Measurements from ENCODE around the gene ZNF571. TPM values are rescaled to one million over a fixed set of nuclear protein-coding genes. Genes with fewer than 3 reads are reported as not detected.
A peak's percentile ranks its signal among the peaks of the same experiment; 100 is the strongest.

ZNF571 gene
- total RNA-seq, result 5.6 and 6.2 TPM in 2 replicates

- H3K4me1 ChIP-seq (ENCODE audit: insufficient read depth, low read length), result peaks cover 10% of the 10 kb centered on the region
- no peak for TF ChIP-seq CTCF (IDR thresholded peaks at IDR 0.05; ENCODE audit: extremely low read depth, low read depth, low read length)
- no peaks in the 10 kb centered on the region for H3K36me3 ChIP-seq (ENCODE audit: insufficient read depth, low read length)
- H3K4me2 ChIP-seq (ENCODE audit: insufficient read depth, low read length), result peak within 1 kb of the TSS; percentile 88
- H3K9me3 ChIP-seq (ENCODE audit: low read depth, low read length), result no peaks in the 10 kb centered on the region
- peak; percentile 96 for DNase-seq (ENCODE audit: insufficient read length, low spot score, missing footprints)
- peaks cover 3% of the 10 kb centered on the region for H3K79me2 ChIP-seq (ENCODE audit: insufficient read depth, low read length)
- no peaks in the 10 kb centered on the region for H4K20me1 ChIP-seq (ENCODE audit: insufficient read depth, low read length)
- H3K27ac ChIP-seq (ENCODE audit: low read depth, low read length), result peak within 1 kb of the TSS; percentile 85
- H3K4me3 ChIP-seq (ENCODE audit: insufficient read depth, low read length), result peak within 1 kb of the TSS; percentile 99
- H3K27me3 ChIP-seq (ENCODE audit: insufficient read depth, low read length), result no peaks in the 10 kb centered on the region
- H2AFZ ChIP-seq (ENCODE audit: low read length), result peak within 1 kb of the TSS; percentile 99
Observed at GRCh38 chr19:37594304-37594981, at the start of gene ZNF571, which contains the start of gene ZNF540. ZNF571 (minus strand) TSS chr19:37594792; CDS start chr19:37586676, 8,116 bp downstream. ZNF540 (plus strand) TSS chr19:37594876; CDS start chr19:37598448, 3,572 bp downstream.

- Histone ChIP-seq H3K79me2 (ENCODE audit: insufficient read depth, low read length) (no peaks in the 10 kb centered on the region), H3K4me2 (ENCODE audit: insufficient read depth, low read length) (no peak overlapping the region), H3K4me3 (ENCODE audit: insufficient read depth, low read length) (no peak overlapping the region), H3K4me1 (ENCODE audit: insufficient read depth, low read length) (no peaks in the 10 kb centered on the region), H2AFZ (ENCODE audit: low read length) (no peak overlapping the region), H3K9me3 (ENCODE audit: low read depth, low read length) (peaks cover 32% of the 10 kb centered on the region), H4K20me1 (ENCODE audit: insufficient read depth, low read length) (no peaks in the 10 kb centered on the region), H3K27ac (ENCODE audit: low read depth, low read length) (no peak overlapping the region), H3K27me3 (ENCODE audit: insufficient read depth, low read length) (no peaks in the 10 kb centered on the region), H3K36me3 (ENCODE audit: insufficient read depth, low read length) (peaks cover 23% of the 10 kb centered on the region)
- DNase-seq (ENCODE audit: insufficient read length, low spot score, missing footprints), result no peak
- TF ChIP-seq CTCF (IDR thresholded peaks at IDR 0.05; ENCODE audit: extremely low read depth, low read depth, low read length), result no peak
Observed at GRCh38 chr19:37635076-37636056, 40.8 kb upstream of the ZNF571 start.

GRCh38 chr19:37594982-37595382 lies 390 bp upstream of the ZNF571 start:
- DNase-seq (ENCODE audit: insufficient read length, low spot score, missing footprints), result peak; percentile 27
- H3K4me3 ChIP-seq (ENCODE audit: insufficient read depth, low read length), result peak overlapping the region; percentile 99
- peaks cover 3% of the 10 kb centered on the region for H3K79me2 ChIP-seq (ENCODE audit: insufficient read depth, low read length)
- no peaks in the 10 kb centered on the region for H3K36me3 ChIP-seq (ENCODE audit: insufficient read depth, low read length)
- no peak for TF ChIP-seq CTCF (IDR thresholded peaks at IDR 0.05; ENCODE audit: extremely low read depth, low read depth, low read length)
- H3K27ac ChIP-seq (ENCODE audit: low read depth, low read length), result peak overlapping the region; percentile 85
- no peaks in the 10 kb centered on the region for H3K27me3 ChIP-seq (ENCODE audit: insufficient read depth, low read length)
- H3K9me3 ChIP-seq (ENCODE audit: low read depth, low read length), result no peaks in the 10 kb centered on the region
- no peaks in the 10 kb centered on the region for H4K20me1 ChIP-seq (ENCODE audit: insufficient read depth, low read length)
- H3K4me2 ChIP-seq (ENCODE audit: insufficient read depth, low read length), result peak overlapping the region; percentile 88
- H3K4me1 ChIP-seq (ENCODE audit: insufficient read depth, low read length), result peaks cover 10% of the 10 kb centered on the region
- H2AFZ ChIP-seq (ENCODE audit: low read length), result peak overlapping the region; percentile 99

- peak overlapping the region; percentile 85 for H3K27ac ChIP-seq (ENCODE audit: low read depth, low read length)
- peak overlapping the region; percentile 88 for H3K4me2 ChIP-seq (ENCODE audit: insufficient read depth, low read length)
- H3K36me3 ChIP-seq (ENCODE audit: insufficient read depth, low read length), result no peaks in the 10 kb centered on the region
- no peaks in the 10 kb centered on the region for H3K9me3 ChIP-seq (ENCODE audit: low read depth, low read length)
- H3K79me2 ChIP-seq (ENCODE audit: insufficient read depth, low read length), result peaks cover 3% of the 10 kb centered on the region
- no peaks in the 10 kb centered on the region for H3K27me3 ChIP-seq (ENCODE audit: insufficient read depth, low read length)
- peak overlapping the region; percentile 99 for H2AFZ ChIP-seq (ENCODE audit: low read length)
- peak; percentile 71 for DNase-seq (ENCODE audit: insufficient read length, low spot score, missing footprints)
- H3K4me1 ChIP-seq (ENCODE audit: insufficient read depth, low read length), result peaks cover 10% of the 10 kb centered on the region
- H3K4me3 ChIP-seq (ENCODE audit: insufficient read depth, low read length), result peak overlapping the region; percentile 99
- H4K20me1 ChIP-seq (ENCODE audit: insufficient read depth, low read length), result no peaks in the 10 kb centered on the region
- no peak for TF ChIP-seq CTCF (IDR thresholded peaks at IDR 0.05; ENCODE audit: extremely low read depth, low read depth, low read length)
Observed at GRCh38 chr19:37593996-37594303, 642 bp downstream of the ZNF571 start.

All from osteoblast (primary cell).